ENCODE data around the gene CPNE5.

The CPNE5 gene

DNA sequence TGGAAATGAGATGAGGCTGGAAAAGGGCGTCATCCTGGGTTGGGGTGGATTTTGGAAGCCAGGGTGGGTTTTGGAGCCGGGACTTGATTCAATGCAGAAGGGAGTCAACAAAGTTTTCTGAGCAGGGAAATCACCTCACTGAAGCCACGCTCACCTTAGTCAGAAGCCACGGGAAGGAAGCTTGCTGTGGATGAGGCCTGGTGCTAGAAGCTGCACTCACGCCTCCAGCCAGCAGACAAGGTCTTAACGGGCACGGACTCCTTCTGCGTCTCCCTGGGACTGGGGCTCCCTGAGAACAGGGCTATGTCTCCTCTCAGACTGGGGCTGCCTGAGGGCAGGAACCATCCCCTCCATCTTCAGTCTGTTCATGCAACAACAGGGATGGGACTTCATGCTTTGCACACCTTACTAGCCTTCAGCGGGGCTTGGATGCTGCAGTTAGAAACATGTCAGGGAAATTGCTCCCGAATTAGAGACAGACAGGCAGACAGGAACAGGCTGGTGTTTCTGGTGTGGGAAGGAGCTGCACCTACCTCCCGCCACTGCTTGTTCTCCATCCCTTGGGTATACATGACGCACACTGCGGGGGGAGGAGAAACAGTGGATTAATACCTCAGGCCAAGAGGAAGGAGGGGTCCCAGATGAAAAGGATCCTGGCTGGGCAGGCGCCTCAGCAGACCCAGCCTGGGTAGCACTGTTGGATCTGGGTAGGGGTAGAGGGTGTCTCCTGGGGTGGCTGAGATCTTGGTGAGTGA lies 17.5 kb downstream of the CPNE5 start:
- no peak overlapping the region for H3K4me3 ChIP-seq (ENCODE audit: low read depth, low read length)
- TF ChIP-seq, protein P1, sequence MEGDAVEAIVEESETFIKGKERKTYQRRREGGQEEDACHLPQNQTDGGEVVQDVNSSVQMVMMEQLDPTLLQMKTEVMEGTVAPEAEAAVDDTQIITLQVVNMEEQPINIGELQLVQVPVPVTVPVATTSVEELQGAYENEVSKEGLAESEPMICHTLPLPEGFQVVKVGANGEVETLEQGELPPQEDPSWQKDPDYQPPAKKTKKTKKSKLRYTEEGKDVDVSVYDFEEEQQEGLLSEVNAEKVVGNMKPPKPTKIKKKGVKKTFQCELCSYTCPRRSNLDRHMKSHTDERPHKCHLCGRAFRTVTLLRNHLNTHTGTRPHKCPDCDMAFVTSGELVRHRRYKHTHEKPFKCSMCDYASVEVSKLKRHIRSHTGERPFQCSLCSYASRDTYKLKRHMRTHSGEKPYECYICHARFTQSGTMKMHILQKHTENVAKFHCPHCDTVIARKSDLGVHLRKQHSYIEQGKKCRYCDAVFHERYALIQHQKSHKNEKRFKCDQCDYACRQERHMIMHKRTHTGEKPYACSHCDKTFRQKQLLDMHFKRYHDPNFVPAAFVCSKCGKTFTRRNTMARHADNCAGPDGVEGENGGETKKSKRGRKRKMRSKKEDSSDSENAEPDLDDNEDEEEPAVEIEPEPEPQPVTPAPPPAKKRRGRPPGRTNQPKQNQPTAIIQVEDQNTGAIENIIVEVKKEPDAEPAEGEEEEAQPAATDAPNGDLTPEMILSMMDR (IDR thresholded peaks at IDR 0.05; ENCODE audit: borderline replicate concordance, insufficient read depth, low read depth, low read length) = no peak

DNA sequence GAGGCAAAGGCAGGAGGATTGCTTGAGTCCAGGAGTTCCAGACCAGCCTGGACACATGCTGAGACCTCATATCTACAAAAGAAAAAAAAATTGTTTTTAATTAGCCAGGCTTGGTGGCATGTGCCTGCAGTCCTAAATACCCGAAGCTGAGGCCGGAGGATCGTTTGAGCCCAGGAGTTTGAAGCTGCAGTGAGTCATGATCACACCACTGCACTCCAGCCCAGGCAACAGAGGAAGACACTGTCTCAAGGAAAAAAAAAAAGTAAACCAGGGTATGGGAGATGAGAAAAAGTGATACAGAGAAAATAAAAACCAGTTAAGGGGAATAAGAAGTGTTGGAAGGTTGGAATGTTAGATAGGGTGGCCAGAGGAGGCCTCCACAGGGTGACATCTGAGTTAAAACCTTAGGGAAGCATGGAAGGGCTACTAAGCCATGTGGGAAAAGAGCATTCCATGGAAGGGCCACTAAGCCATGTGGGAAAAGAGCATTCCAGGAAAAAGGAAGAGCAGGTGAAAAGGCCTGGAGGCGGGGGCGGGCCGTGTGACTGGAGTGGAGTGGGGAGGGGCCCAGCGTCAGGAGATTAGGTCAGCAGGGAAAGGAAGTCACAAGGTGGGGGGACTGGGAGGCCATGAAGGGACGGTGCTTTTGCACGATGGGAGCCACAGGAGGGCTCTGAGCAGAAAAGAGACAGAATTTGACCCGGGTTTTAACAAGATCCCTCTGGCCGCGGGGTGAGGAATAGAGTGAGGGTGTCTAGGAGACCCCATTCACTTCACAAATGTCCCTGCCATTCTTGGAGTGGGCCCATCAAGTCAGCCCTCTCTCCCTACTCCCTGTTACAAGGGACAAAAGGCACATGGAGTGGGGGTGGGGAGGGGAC lies 18.3 kb downstream of the CPNE5 start:
- TF ChIP-seq, protein P1 (IDR thresholded peaks at IDR 0.05; ENCODE audit: borderline replicate concordance, insufficient read depth, low read depth, low read length) = no peak
- H3K4me3 ChIP-seq (ENCODE audit: low read depth, low read length) = no peak overlapping the region

DNA sequence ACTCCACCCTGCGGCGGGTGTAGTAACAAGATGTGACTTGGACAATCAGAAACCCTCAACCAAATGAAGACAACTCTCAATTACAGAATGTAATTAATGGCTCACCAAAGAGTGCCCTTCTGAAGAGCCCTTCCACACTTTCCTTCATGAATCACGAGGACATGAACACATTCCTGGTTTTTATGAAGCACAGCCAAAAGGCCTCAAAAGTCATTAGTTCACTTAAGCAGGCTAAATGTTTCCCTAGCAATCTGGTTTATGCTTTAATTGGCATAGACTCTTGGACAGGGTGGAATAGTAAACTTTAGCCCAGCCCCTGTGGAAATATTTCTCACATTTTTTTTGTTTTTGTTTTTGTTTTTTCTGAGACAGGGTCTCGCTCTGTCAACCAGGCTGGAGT lies 20.5 kb downstream of the CPNE5 start:
- TF ChIP-seq, protein P1 (IDR thresholded peaks at IDR 0.05; ENCODE audit: borderline replicate concordance, insufficient read depth, low read depth, low read length) = no peak
- H3K4me3 ChIP-seq (ENCODE audit: low read depth, low read length) = no peak overlapping the region

DNA sequence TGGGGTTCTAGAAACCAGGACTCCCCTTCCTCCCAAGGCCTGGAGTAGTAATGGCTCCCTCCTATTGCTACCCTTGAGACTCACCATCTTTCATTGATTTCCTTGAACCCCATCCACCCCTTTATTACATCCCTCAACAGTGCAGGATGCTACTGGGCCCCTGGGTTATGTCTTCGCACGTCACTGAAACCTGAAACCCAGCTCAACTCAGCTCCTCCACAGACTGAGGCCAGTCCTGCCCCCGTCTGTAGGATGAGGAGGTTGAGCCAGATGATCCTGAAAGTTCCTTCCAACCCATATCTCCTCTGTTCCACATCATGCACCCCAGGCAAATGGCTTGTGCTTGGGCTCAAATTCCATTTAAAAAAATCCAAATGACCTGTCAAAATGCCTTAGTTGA lies 21.4 kb downstream of the CPNE5 start:
- no peak overlapping the region for H3K4me3 ChIP-seq (ENCODE audit: low read depth, low read length)
- TF ChIP-seq, protein P1 (IDR thresholded peaks at IDR 0.05; ENCODE audit: borderline replicate concordance, insufficient read depth, low read depth, low read length) = no peak

DNA sequence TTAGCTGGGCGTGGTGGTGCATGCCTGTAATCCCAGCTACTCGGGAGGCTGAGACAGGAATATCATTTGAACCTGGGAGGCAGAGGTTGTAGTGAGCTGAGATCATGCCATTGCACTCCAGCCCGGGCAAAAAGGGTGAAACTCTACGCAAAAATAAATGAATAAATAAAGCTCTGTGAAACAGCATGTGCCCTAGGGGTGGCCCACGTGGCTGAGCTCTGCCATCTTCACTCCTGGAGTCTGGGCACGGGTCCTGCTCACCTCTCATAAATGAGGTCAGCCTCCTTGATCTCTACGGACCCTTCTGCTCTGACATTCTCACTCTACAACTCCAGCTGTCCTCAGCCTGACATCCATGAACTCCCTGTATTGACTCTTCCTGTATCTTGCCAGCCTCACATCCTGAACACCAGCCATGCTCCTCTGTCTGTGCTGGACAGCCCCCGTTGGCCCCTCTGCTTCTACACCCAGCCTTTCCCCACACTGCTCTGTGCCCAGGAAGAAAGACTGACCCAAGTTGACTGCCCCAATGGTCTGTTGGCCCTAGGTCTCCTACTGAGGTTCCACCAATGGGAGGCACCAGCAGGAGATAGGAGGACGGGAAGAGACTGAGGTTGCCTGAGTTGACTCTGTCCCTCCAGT lies 21.9 kb downstream of the CPNE5 start:
- TF ChIP-seq, protein P1 (IDR thresholded peaks at IDR 0.05; ENCODE audit: borderline replicate concordance, insufficient read depth, low read depth, low read length) = no peak
- no peak overlapping the region for H3K4me3 ChIP-seq (ENCODE audit: low read depth, low read length)

DNA sequence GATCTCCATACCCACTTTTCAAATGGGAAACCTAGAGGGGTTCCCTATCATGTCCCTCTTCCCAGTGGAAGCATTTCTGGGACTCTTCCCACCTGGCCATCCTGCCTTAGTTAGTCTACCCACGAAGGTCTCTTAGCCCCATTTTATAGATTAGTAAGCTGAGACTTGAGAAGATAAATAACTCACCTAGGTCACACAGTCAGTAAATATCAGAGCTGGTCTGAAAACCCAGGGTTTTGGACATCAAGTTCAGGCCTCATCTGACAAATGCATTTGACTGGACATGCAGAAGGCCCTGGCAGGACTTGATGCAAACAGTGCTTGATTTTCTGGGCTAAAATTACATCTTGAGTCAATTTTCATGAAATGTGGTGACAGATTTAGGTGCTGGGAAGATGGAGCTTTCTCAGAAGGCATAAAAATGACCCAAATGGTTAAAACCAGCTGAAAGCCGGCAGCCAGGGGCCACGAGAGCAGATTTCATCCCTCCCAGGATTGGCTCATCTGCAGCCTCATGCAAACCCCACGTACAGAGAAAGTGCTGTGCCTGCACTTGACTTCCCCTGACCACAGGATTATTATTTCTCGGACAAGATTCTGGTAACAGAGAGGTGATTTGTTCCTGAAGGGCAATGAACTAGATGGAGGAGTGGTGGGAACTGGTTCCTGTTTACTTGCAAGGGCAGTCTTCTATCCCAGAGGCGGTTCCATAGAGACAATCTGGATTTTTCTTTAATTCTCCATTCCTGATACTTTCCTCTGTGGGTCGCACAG lies 23.1 kb downstream of the CPNE5 start:
- TF ChIP-seq, protein P1 (IDR thresholded peaks at IDR 0.05; ENCODE audit: borderline replicate concordance, insufficient read depth, low read depth, low read length) = no peak
- H3K4me3 ChIP-seq (ENCODE audit: low read depth, low read length) = no peak overlapping the region
